Activated T-cell treated with anti-CD3 and anti-CD28 coated beads, Interleukin-2, amount 50 U/mL, for 72 hours (primary cell): ENCODE results near the gene SPRED3. TPM values are rescaled to one million over a fixed set of nuclear protein-coding genes. Genes with fewer than 3 reads are reported as not detected.
"Not testable (repeated sequence)": the region's sequence is repeated elsewhere in the genome, so short reads cannot be mapped to it uniquely, and the experiment has no call there.

ENCODE experiments used
- ATAC-seq, 2 donors: fragments of 150-1000 bp; cut with Tn5 transposase; replicated peaks in 1 of 2; 2 replicates each; pipeline ENCODE4 v1.10.0; 2021; ENCODE audit warnings: moderate library complexity in 2 of 2, mild to moderate bottlenecking in 1 of 2
- DNase-seq, 2 donors: peaks; one replicate each; pipeline ENCODE4 v3.0.0; 2021 to 2022; ENCODE audit warnings: mixed read lengths in 1 of 2
- H3K27ac Mint-ChIP-seq: one replicate; pipeline ENCODE4 v1.8.0; 2022; ENCODE audit warnings: mild to moderate bottlenecking, moderate library complexity, mixed read lengths
- H3K27me3 Mint-ChIP-seq: one replicate; pipeline ENCODE4 v1.8.0; 2022; ENCODE audit warnings: low read depth, mixed read lengths
- H3K36me3 Mint-ChIP-seq, 2 donors: one replicate each; pipeline ENCODE4 v1.8.0; 2022; ENCODE audit warnings: mixed read lengths in 2 of 2, mild to moderate bottlenecking in 1 of 2; ENCODE audit not compliant: insufficient read depth in 2 of 2
- H3K4me1 Mint-ChIP-seq: one replicate; pipeline ENCODE4 v1.8.0; 2022; ENCODE audit warnings: low read depth, mixed read lengths
- H3K4me3 Mint-ChIP-seq, 2 donors: one replicate each; pipeline ENCODE4 v1.8.0; 2022; ENCODE audit warnings: mild to moderate bottlenecking in 2 of 2, mixed read lengths in 2 of 2, moderate library complexity in 2 of 2
- H3K9me3 Mint-ChIP-seq, 2 donors: one replicate each; pipeline ENCODE4 v1.8.0; 2022; ENCODE audit warnings: mixed read lengths in 2 of 2
- total RNA-seq, 2 donors: library from RNA; stranded (reverse); gene quantifications; one replicate each; pipeline ENCODE4 v1.2.3, GENCODE V29; 2022

Gene SPRED3
- total RNA-seq, 2 donors from 2014 or later = 1.7 to 4.2 TPM

- Mint-ChIP-seq H3K27ac (no peak overlapping the region), H3K36me3 (peaks cover 0 to 12% of the 10 kb centered on the region in 2 donors), H3K4me1 (peaks cover 16% of the 10 kb centered on the region), H3K9me3 (no peaks in the 10 kb centered on the region), H3K27me3 (peaks cover 7% of the 10 kb centered on the region), H3K4me3 (peak overlapping the region; percentile 43 to 96)
- DNase-seq = no peak
- ATAC-seq = no peak
Observed at GRCh38 chr19:38404858-38405257, 16.4 kb downstream of the SPRED3 start.

- Mint-ChIP-seq H3K27ac (no peak overlapping the region), H3K27me3 (peaks cover 3% of the 10 kb centered on the region), H3K4me1 (peaks cover 16% of the 10 kb centered on the region), H3K36me3 (peaks cover 0 to 12% of the 10 kb centered on the region in 2 donors), H3K9me3 (no peaks in the 10 kb centered on the region), H3K4me3 (no peak overlapping the region)
- DNase-seq = no peak
- ATAC-seq = no peak
Observed at GRCh38 chr19:38405276-38405675, 16.8 kb downstream of the SPRED3 start.

- H3K27me3 Mint-ChIP-seq = no peaks in the 10 kb centered on the region
- H3K4me3 Mint-ChIP-seq = no peak overlapping the region
- H3K4me1 Mint-ChIP-seq = peaks cover 7% of the 10 kb centered on the region
- H3K9me3 Mint-ChIP-seq = no peaks in the 10 kb centered on the region
- peaks cover 0 to 12% of the 10 kb centered on the region in 2 donors for H3K36me3 Mint-ChIP-seq
- ATAC-seq = no peak
- H3K27ac Mint-ChIP-seq = no peak overlapping the region
- no peak for DNase-seq
Observed at GRCh38 chr19:38409631-38410133, 21.2 kb downstream of the SPRED3 start.

GRCh38 chr19:38410407-38410806 is 21.9 kb downstream of the SPRED3 start:
- not testable (repeated sequence) for H3K36me3 Mint-ChIP-seq, H3K27ac Mint-ChIP-seq, H3K27me3 Mint-ChIP-seq, H3K4me1 Mint-ChIP-seq, H3K9me3 Mint-ChIP-seq, H3K4me3 Mint-ChIP-seq, ATAC-seq, DNase-seq

- no peak for ATAC-seq
- DNase-seq = no peak
Observed at GRCh38 chr19:38411041-38411712, 22.7 kb downstream of the SPRED3 start.

GRCh38 chr19:38411898-38412297 is 23.4 kb downstream of the SPRED3 start:
- not testable (repeated sequence) for H3K27ac Mint-ChIP-seq, H3K27me3 Mint-ChIP-seq, H3K4me1 Mint-ChIP-seq, H3K36me3 Mint-ChIP-seq, ATAC-seq, H3K9me3 Mint-ChIP-seq, H3K4me3 Mint-ChIP-seq, DNase-seq

More at GRCh38 chr19:38411041-38411712, 22.7 kb downstream of the SPRED3 start:
- H3K27me3 Mint-ChIP-seq = no peaks in the 10 kb centered on the region
- no peak overlapping the region for H3K4me3 Mint-ChIP-seq
- no peak overlapping the region for H3K27ac Mint-ChIP-seq
- peaks cover 0 to 8% of the 10 kb centered on the region in 2 donors for H3K36me3 Mint-ChIP-seq
- no peaks in the 10 kb centered on the region for H3K9me3 Mint-ChIP-seq
- no peaks in the 10 kb centered on the region for H3K4me1 Mint-ChIP-seq

GRCh38 chr19:38412491-38412890 is 24.0 kb downstream of the SPRED3 start:
- ATAC-seq (no peak), DNase-seq (no peak)
- Mint-ChIP-seq H3K36me3 (peaks cover 0 to 3% of the 10 kb centered on the region in 2 donors), H3K4me3 (no peak overlapping the region), H3K27me3 (no peaks in the 10 kb centered on the region), H3K27ac (no peak overlapping the region), H3K4me1 (peaks cover 11% of the 10 kb centered on the region), H3K9me3 (no peaks in the 10 kb centered on the region)

- no peak for ATAC-seq
- no peak for DNase-seq
- Mint-ChIP-seq H3K4me3 (no peak overlapping the region), H3K4me1 (peaks cover 15% of the 10 kb centered on the region), H3K36me3 (peaks cover 0 to 2% of the 10 kb centered on the region in 2 donors), H3K27me3 (no peaks in the 10 kb centered on the region), H3K27ac (no peak overlapping the region), H3K9me3 (no peaks in the 10 kb centered on the region)
Observed at GRCh38 chr19:38412961-38413360, 24.5 kb downstream of the SPRED3 start.

- H3K27me3 Mint-ChIP-seq = no peaks in the 10 kb centered on the region
- DNase-seq = no peak
Observed at GRCh38 chr19:38413416-38413815, 24.9 kb downstream of the SPRED3 start.

GRCh38 chr19:38417146-38417543 is 28.6 kb downstream of the SPRED3 start:
- ATAC-seq (no peak), DNase-seq (no peak)
- H3K27ac Mint-ChIP-seq = peak overlapping the region; percentile 6
- no peaks in the 10 kb centered on the region for H3K9me3 Mint-ChIP-seq
- H3K4me3 Mint-ChIP-seq = peak overlapping the region; percentile 82 to 86
- no peaks in the 10 kb centered on the region for H3K36me3 Mint-ChIP-seq
- peaks cover 24% of the 10 kb centered on the region for H3K4me1 Mint-ChIP-seq
- H3K27me3 Mint-ChIP-seq = no peaks in the 10 kb centered on the region

More at GRCh38 chr19:38413416-38413815, 24.9 kb downstream of the SPRED3 start:
- ATAC-seq = no peak
- Mint-ChIP-seq H3K4me3 (no peak overlapping the region), H3K27ac (no peak overlapping the region), H3K4me1 (peaks cover 19% of the 10 kb centered on the region), H3K9me3 (no peaks in the 10 kb centered on the region), H3K36me3 (peaks cover 0 to 1% of the 10 kb centered on the region in 2 donors)

GRCh38 chr19:38417544-38418506 is 29.3 kb downstream of the SPRED3 start:
- ATAC-seq = peak; percentile 80 to 88
- Mint-ChIP-seq H3K27me3 (no peaks in the 10 kb centered on the region), H3K4me1 (peaks cover 24% of the 10 kb centered on the region), H3K36me3 (no peaks in the 10 kb centered on the region), H3K27ac (peak overlapping the region; percentile 6), H3K4me3 (peak overlapping the region; percentile 82 to 86), H3K9me3 (no peaks in the 10 kb centered on the region)
- peak; percentile 58 to 69 for DNase-seq

- H3K4me3 Mint-ChIP-seq = no peak overlapping the region
- no peak overlapping the region for H3K27ac Mint-ChIP-seq
- no peak for ATAC-seq
- no peaks in the 10 kb centered on the region for H3K36me3 Mint-ChIP-seq
- DNase-seq = no peak
- peaks cover 24% of the 10 kb centered on the region for H3K4me1 Mint-ChIP-seq
- H3K27me3 Mint-ChIP-seq = no peaks in the 10 kb centered on the region
- H3K9me3 Mint-ChIP-seq = no peaks in the 10 kb centered on the region
Observed at GRCh38 chr19:38420935-38421334, 32.4 kb downstream of the SPRED3 start.

- no peaks in the 10 kb centered on the region for H3K9me3 Mint-ChIP-seq
- H3K4me3 Mint-ChIP-seq = no peak overlapping the region
- no peaks in the 10 kb centered on the region for H3K27me3 Mint-ChIP-seq
- no peak for ATAC-seq
- no peak for DNase-seq
- peaks cover 29% of the 10 kb centered on the region for H3K4me1 Mint-ChIP-seq
- no peak overlapping the region for H3K27ac Mint-ChIP-seq
- H3K36me3 Mint-ChIP-seq = no peaks in the 10 kb centered on the region
Observed at GRCh38 chr19:38421856-38422255, 33.4 kb downstream of the SPRED3 start.
